Kidney capillary endothelial cell (primary cell): Measurements from ENCODE around the gene SETD7.

Experiments used
- DNase-seq: peaks from one replicate; pipeline ENCODE4 v3.0.0-alpha.2; 2018; ENCODE audit warnings: low spot score

The SETD7 gene

GRCh38 chr4:139550724-139551429, 5.1 kb downstream of the SETD7 start:
- DNase-seq, result no peak

DNA sequence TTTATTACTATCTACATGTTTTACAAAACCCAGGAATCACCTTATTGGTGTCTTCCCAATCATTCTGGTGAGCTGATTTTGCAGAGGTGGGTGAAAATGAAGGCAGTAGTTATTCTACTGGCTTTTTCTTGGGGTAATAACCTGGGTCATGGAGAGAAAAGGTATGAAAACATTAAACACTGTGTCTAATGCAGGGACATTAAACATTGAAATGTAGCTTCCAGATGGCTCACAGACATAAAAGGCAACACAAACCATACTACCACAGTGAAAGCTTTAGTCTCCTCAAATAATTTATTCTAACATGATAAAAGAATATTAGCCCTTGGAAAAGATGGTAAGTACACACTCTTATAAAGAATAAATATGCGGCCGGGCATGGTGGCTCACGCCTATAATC, 8.0 kb downstream of the SETD7 start:
- no peak for DNase-seq

DNA sequence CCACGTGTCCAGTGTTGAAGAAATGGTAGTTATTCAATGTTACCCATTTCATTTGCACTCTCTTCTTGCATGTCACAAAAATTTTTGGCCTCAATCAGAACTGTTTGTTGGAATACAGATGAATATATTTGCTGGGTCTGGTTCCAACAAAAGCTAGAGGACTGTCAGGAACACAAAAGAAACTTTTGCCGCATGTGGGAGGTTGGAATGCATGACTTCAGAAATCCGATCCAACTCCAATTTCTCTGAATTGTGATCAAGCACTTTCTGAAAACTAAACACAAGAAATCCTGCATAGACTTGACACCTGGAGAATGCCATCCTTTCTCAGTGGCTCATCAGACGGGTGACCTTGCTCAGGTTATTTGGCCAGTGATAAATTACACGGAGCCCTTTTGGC, 15.4 kb downstream of the SETD7 start:
- DNase-seq, result no peak

DNA sequence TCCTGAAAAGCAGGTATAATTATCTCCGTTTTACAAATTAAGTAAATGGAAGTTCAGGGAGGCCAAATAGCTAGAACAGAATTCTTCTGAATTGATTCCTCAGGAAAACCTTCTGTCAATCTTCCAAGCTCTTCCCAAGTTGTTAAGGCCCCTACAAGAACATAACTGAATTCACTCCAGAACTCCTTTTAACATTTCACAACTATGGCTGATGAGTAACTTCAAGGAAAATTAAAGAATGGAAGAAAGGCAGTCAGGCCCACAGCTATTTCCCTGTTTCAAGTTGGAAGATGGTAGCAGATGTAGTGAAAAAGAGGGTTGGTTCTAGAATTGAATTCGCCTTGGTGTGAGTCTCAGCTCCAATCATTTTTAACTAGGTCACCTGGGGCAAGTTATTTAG, 15.9 kb downstream of the SETD7 start:
- DNase-seq, result no peak

DNA sequence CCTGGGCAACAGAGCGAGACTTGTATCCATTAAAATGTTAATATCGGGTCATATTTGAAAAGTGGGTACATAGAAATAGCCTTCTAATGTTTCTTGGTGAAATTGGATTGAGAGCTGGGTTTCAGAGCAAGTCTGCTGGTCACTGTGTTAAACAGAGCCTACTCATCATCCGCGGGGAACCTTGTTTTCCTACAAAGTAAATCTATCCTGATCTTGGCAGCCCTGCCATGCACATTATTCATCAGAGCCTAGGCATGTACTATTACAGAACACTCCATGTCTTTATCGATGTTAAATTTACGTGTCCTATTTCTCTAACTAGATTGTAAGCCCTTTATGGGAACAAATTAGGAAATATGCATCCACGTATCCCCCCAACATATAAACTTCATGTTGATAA, 18.7 kb downstream of the SETD7 start:
- no peak for DNase-seq

- DNase-seq, result no peak
Observed at GRCh38 chr4:139535871-139536234, 20.2 kb downstream of the SETD7 start.

DNA sequence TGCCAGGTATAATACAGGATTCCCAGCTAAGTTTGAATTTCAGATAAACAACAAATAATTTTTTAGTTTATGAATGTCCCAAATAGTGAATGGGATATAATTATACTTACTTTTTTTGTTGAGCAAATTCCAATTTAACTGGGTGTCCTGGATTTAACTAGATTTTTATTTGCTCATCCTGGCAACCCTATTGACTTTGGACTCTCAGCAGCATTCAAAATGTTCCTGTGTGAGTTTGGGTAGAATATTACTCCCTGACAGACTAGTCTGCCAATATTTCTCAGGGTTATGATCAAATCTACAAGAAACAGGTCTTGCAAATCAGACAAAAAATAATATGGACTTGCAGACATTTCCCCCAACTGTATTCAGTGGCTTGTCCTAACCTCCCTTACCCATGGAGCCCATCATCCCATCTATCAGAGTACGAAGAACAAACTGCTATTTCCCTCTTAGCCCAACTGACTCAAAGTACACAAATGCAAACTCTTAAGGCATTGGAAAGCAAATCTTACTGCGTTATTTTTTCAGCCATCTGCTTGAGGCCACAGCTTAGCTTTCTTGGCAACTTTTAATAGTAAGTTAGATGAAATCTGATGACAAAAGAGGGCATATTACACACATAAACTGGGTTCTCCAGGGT, 20.7 kb downstream of the SETD7 start:
- no peak for DNase-seq

GRCh38 chr4:139534287-139534950, 21.6 kb downstream of the SETD7 start:
- no peak for DNase-seq

DNA sequence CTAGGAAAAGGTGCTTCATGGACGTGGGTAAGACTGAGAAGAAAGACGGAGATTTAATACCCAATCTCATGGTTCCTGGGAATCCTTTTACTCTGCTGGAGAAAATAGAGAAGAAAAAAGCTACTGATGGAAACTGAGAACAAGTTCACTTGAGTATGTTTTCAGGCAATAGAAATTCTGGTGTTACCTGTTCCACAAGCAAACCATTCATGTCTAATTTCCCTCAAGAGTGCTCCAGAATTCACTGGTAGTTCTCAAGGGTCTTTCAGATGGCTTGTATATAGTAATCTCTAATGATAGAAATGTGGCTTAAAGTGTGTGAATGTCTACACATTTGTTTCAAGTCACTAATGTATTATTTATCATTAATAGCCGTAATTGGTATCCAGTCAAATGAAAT, 22.5 kb downstream of the SETD7 start:
- DNase-seq, result no peak

DNA sequence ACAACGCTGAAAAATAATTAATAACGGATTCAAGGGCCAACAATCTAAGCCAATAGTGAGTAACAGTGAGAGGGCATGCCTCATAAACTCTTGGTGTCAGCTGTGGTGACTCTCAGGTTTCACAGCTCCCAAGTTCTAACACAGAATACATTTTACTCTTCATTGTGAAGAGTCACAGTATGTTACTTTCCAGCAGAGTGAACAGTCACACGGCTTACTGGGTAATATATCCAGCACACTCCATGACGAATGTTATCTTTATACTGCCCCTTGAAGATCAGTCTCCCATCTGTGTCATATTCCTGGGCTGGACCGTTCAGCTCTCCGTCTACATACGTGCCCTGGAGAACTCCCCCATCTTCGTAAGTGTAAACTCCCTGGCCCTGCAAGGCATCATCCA, 23.1 kb downstream of the SETD7 start:
- no peak for DNase-seq

- DNase-seq, result peak; percentile 47
Observed at GRCh38 chr4:139530833-139531427, 25.1 kb downstream of the SETD7 start.

DNA sequence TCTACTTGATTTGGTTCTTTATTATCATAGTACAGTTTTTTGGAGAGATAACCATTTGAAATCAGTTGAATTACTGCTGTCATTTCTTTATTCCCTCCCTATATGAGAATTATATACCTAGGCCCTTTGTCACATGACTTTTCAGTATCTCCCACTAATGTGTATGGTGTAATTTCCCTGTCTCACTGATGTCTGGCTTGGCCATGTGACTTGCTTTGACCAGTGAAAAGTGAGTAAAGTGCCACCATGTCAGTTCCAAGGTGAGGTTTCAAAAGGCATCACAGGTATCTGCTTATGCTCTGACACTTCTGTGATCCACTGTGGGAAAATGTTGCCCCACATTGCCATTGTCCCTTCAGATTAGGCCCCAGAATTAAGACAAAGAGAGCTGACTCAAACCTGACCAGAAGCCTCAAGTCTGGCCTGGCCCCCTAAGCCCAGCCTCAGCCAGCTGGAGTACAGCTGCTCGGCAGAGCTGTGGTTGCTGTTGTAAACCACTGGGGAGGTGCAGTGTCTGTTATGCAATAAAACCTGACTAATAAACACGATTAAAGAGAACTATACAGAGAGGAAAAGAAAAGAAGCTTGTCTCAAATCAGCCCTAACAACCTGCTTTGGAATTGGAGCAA, 27.5 kb downstream of the SETD7 start:
- no peak for DNase-seq

DNA sequence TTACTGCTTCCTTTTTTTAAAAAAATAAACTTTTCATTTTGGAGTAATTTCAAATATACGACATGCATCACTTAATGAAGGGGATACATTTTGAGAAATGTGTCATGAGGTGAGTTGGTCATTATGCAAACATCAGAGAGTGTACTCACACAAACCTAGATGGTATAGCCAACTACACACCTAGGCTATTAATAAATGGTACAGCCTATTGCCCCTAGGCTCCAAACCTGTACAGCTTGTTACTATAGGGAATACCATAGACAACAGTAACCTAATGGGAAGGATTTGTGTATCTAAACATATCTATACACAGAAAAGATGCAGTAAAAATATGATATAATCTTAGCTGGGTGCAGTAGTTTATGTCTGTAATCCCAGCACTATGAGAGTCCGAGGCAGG, 29.1 kb downstream of the SETD7 start:
- no peak for DNase-seq

- no peak for DNase-seq
Observed at GRCh38 chr4:139525414-139525813, 30.6 kb downstream of the SETD7 start.

DNA sequence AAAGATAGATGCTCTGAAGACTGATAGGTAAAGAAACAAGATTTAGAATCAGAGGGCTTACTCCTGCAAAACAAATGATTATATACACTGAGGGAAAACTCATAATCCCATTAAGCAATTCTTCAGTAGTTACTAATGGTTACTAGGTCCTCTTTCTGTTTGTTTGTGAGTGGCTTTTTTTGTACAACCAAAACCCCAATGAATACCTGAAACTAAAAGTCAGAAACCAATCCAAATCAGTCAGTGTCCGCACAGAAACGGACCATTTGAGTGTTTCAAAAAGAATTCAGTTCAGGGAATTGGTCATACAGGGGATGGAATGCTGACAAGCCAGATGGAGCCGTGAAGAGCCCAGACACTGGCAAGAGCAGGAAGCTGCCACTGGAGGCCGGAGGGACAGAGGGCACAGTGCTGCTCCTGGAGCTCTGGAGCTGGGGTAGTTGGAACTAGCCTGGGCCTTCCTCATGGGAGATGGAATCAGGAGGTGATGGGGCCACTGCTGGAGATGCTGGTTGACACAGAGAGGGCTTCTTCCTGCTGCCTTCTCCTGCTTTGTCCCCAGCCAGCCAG, 31.9 kb downstream of the SETD7 start:
- DNase-seq, result no peak

GRCh38 chr4:139523076-139523475, 32.9 kb downstream of the SETD7 start:
- DNase-seq, result no peak

DNA sequence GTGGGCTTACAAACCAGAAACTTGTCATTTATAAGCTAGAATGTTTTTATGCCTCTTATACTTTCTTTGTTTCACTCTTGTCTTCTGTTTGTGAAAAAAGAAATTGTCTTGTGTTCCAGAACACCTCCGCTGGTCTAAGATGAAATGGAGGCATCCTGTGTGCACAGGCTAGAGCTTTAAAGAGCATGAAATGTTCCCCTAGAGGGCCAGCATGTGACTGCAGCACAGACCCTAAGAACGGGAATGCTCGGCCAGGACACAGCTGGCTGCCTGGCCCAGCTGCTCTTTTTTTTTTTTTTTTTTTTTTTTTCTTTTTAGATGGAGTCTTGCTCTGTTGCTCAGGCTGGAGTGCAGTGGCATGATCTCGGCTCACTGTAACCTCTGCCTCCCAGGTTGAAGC, 33.6 kb downstream of the SETD7 start:
- no peak for DNase-seq

GRCh38 chr4:139521754-139522401, 34.1 kb downstream of the SETD7 start:
- DNase-seq, result no peak

GRCh38 chr4:139515531-139515958, 40.5 kb downstream of the SETD7 start:
- no peak for DNase-seq

DNA sequence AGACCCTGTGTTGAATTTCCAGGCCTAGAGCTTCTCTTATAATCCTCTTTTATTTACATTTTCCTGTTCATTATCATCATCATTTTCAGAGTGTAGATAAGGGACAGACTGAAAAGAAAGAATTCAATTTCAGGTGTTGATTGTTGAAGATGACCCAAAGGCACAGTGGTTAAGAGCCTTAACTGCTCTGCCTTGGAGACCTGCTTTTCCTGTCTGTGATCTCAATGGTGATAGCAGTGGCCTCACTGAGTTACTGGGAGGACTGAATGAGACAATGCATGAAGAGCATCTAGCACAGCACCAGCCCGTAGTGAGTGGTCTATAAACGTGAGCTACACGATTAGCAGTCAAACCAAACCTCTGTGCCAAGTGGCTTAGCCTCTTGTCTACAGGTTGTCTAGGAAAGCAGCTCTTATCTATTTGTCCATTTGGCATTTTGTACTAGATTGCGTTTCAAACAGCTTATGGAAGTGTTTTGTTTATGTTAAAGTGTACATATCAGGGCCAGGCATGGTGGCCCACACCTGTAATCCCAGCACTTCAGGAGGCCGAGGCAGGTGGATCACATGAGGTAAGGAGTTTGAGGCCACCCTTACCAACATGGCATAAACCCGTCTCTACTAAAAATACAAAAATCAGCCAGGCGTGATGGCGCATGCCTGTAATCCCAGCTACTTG, 41.5 kb downstream of the SETD7 start:
- DNase-seq, result no peak

DNA sequence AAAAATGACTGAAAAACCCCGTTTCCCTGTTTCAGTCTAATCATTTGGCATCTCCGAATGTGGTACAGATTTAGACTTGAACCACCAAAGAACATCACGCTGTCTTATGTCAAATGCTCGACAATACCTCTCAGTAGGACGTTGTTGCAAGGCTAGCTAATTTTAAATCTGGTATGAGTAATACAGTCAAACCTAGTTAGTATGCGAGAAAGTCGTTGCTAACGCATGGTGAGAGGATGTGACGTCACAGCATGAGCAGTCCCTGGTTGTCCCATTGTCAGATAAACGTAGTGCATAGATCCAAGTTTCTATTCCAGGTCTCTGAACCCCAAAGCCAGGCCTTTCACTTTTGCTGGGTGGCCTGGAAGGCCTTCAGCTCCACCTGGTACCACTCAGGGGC, 44.7 kb downstream of the SETD7 start:
- peak; percentile 88 for DNase-seq
